ENCODE measurements around the gene RNH1.

The RNH1 gene

GRCh38 chr11:501001-501682 lies 5.9 kb downstream of the RNH1 start:
- DNase-seq (no peak), ATAC-seq (ENCODE audit: insufficient read depth, low read depth) (no peak)
- peaks cover 18% of the 10 kb centered on the region for H3K4me1 ChIP-seq (ENCODE audit: insufficient read depth, low read length)
- no peak overlapping the region for H2AFZ ChIP-seq (ENCODE audit: low read depth, low read length)
- H3K4me3 ChIP-seq (ENCODE audit: low read depth in 1 of 2, low read length in 2 of 2): no peak overlapping the region
- no peaks in the 10 kb centered on the region for H3K27me3 ChIP-seq (ENCODE audit: insufficient read depth, low read length, poor library complexity)
- no peak overlapping the region for H3K4me2 ChIP-seq (ENCODE audit: insufficient read depth, low read length)
- H4K20me1 ChIP-seq (ENCODE audit: insufficient read depth, low read length): peaks cover 50% of the 10 kb centered on the region
- H3K9me3 ChIP-seq (ENCODE audit: insufficient read depth, low read length, severe bottlenecking): no peaks in the 10 kb centered on the region
- H3K27ac ChIP-seq (ENCODE audit: low read length): no peak overlapping the region
- TF ChIP-seq EZH2 (IDR thresholded peaks at IDR 0.05; ENCODE audit: borderline replicate concordance, low read depth, low read length, severe bottlenecking): no peak
- TF ChIP-seq, protein P1, sequence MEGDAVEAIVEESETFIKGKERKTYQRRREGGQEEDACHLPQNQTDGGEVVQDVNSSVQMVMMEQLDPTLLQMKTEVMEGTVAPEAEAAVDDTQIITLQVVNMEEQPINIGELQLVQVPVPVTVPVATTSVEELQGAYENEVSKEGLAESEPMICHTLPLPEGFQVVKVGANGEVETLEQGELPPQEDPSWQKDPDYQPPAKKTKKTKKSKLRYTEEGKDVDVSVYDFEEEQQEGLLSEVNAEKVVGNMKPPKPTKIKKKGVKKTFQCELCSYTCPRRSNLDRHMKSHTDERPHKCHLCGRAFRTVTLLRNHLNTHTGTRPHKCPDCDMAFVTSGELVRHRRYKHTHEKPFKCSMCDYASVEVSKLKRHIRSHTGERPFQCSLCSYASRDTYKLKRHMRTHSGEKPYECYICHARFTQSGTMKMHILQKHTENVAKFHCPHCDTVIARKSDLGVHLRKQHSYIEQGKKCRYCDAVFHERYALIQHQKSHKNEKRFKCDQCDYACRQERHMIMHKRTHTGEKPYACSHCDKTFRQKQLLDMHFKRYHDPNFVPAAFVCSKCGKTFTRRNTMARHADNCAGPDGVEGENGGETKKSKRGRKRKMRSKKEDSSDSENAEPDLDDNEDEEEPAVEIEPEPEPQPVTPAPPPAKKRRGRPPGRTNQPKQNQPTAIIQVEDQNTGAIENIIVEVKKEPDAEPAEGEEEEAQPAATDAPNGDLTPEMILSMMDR (IDR thresholded peaks at IDR 0.05; ENCODE audit: borderline replicate concordance, extremely low read depth, low read length, poor library complexity, severe bottlenecking): no peak
- peaks cover 51% of the 10 kb centered on the region for H3K79me2 ChIP-seq (ENCODE audit: insufficient read depth, low read length)
- H3K36me3 ChIP-seq (ENCODE audit: insufficient read depth, low read length): peaks cover 73% of the 10 kb centered on the region
- H3K9ac ChIP-seq (ENCODE audit: low read depth, low read length): no peak overlapping the region

DNA sequence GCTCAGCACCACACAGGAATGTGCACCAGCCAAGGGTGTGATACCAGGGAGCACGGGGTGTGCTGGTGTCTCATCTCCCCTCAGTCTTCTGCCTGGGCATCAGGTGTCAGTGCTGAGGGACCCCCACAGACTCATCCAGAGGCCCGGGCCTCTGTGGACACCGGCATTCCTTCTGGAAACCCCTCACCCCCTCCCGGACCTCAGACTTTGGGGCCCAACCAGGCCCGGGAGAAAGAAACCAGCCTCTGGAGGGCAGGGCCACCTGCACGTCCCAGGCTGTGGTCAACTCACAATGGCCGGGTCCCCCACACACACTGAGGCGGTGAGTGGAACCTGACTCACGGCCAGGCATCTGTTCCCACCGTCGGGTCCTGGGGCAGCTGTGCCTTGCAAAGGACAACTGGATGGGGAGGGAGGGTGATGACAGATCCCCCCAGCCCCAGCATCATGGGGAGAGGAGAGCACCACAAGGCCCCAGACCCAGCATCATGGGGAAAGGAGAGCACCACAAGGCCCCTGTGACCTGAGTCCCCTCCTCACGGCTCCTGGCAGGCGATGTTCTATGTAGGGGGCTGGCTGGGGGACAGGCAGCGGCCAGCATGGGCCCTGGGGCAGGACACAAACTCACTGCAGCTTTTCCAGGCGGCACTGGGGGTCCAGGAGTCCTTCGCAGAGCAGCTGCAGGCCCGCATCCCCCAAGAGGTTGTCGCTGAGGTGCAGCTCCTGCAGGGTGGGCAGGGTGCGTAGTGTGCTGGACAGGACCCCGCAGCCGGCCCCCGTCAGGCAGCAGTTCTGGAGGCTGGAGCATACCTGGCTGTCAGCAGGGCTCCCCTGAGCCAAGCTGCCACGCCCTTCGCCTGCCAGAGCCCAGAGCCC lies 7.6 kb downstream of the RNH1 start:
- Histone ChIP-seq H3K27ac (ENCODE audit: low read length) (no peak overlapping the region), H3K36me3 (ENCODE audit: insufficient read depth, low read length) (peaks cover 84% of the 10 kb centered on the region), H3K4me1 (ENCODE audit: insufficient read depth, low read length) (peaks cover under 1% of the 10 kb centered on the region; the same call in 1 of the 2 replicates), H3K79me2 (ENCODE audit: insufficient read depth, low read length) (peaks cover 34% of the 10 kb centered on the region), H3K9ac (ENCODE audit: low read depth, low read length) (no peak overlapping the region), H3K4me2 (ENCODE audit: insufficient read depth, low read length) (no peak overlapping the region), H3K9me3 (ENCODE audit: insufficient read depth, low read length, severe bottlenecking) (no peaks in the 10 kb centered on the region), H4K20me1 (ENCODE audit: insufficient read depth, low read length) (peaks cover 50% of the 10 kb centered on the region), H3K4me3 (ENCODE audit: low read depth in 1 of 2, low read length in 2 of 2) (no peak overlapping the region), H2AFZ (ENCODE audit: low read depth, low read length) (no peak overlapping the region), H3K27me3 (ENCODE audit: insufficient read depth, low read length, poor library complexity) (no peaks in the 10 kb centered on the region)
- no peak for DNase-seq
- TF ChIP-seq EZH2 (IDR thresholded peaks at IDR 0.05; ENCODE audit: borderline replicate concordance, low read depth, low read length, severe bottlenecking): no peak
- ATAC-seq (ENCODE audit: insufficient read depth, low read depth): no peak

DNA sequence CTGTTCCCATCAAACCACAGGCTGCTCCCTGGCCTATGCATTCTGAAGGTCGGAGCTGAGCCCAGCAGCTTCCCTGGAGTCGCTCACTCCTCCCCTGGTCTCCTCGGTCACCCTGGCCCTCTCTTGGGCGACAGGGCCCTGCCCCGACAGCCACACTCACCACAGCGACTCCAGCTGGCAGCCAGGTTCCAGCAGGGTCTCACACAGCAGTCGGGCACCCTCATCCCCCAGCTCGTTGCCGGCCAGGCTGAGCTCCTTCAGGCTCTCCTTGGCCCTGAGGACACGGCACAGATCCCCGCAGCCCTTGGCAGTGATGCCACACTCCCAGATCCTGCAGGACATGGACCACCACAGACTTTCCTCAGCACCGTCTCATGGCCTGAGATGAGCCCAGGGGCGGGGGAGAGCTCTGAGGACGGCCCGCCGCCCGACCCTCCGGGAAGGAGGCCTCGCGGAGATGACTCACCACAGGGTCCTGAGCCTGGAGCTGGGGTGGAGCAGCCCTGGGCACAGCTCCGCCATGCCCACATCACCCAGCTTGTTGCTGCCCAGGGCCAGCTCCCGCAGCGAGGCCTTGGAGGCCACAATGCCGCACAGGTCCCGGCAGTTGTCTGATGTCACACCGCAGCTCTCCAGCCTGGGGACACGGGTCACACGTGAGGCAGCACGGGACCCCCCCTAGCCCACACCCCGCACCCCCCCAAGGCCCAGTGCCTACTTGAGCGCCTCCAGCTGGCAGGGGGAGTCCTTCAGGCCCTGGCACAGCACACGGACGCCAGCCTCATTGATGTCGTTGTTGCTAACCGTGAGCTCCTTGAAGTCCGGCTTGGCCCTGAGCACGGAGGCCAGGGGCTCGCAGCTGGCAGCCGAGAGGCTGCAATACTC lies 8.5 kb downstream of the RNH1 start:
- TF ChIP-seq, protein P1 (IDR thresholded peaks at IDR 0.05; ENCODE audit: borderline replicate concordance, extremely low read depth, low read length, poor library complexity, severe bottlenecking): no peak
- TF ChIP-seq EZH2 (IDR thresholded peaks at IDR 0.05; ENCODE audit: borderline replicate concordance, low read depth, low read length, severe bottlenecking): no peak
- DNase-seq (no peak), ATAC-seq (ENCODE audit: insufficient read depth, low read depth) (no peak)
- H3K27me3 ChIP-seq (ENCODE audit: insufficient read depth, low read length, poor library complexity): no peaks in the 10 kb centered on the region
- H3K36me3 ChIP-seq (ENCODE audit: insufficient read depth, low read length): peaks cover 87% of the 10 kb centered on the region
- no peak overlapping the region for H3K9ac ChIP-seq (ENCODE audit: low read depth, low read length)
- H2AFZ ChIP-seq (ENCODE audit: low read depth, low read length): no peak overlapping the region
- peaks cover 25% of the 10 kb centered on the region for H3K79me2 ChIP-seq (ENCODE audit: insufficient read depth, low read length)
- H3K27ac ChIP-seq (ENCODE audit: low read length): no peak overlapping the region
- H3K4me2 ChIP-seq (ENCODE audit: insufficient read depth, low read length): no peak overlapping the region
- no peaks in the 10 kb centered on the region for H3K9me3 ChIP-seq (ENCODE audit: insufficient read depth, low read length, severe bottlenecking)
- no peaks in the 10 kb centered on the region for H3K4me1 ChIP-seq (ENCODE audit: insufficient read depth, low read length)
- H3K4me3 ChIP-seq (ENCODE audit: low read depth in 1 of 2, low read length in 2 of 2): no peak overlapping the region
- peaks cover 45% of the 10 kb centered on the region for H4K20me1 ChIP-seq (ENCODE audit: insufficient read depth, low read length)

All from DND-41 (cell line).